DND-41 (cell line): Measurements from ENCODE around the gene SLC25A26.

Source experiments
- EZH2 ChIP-seq: IDR thresholded peaks from 3 replicates; pipeline ENCODE4 v1.6.1; 2012; ENCODE audit warnings: borderline replicate concordance, low read depth, mild to moderate bottlenecking, moderate library complexity, low read length, inconsistent platforms; ENCODE audit not compliant: severe bottlenecking
- TF ChIP-seq, protein P1 (sequence below): IDR thresholded peaks from 2 replicates; pipeline ENCODE4 v1.5.1; 2012; ENCODE audit warnings: borderline replicate concordance, low read length, moderate library complexity, mild to moderate bottlenecking; ENCODE audit not compliant: poor library complexity, severe bottlenecking; ENCODE audit errors: extremely low read depth

DNA sequence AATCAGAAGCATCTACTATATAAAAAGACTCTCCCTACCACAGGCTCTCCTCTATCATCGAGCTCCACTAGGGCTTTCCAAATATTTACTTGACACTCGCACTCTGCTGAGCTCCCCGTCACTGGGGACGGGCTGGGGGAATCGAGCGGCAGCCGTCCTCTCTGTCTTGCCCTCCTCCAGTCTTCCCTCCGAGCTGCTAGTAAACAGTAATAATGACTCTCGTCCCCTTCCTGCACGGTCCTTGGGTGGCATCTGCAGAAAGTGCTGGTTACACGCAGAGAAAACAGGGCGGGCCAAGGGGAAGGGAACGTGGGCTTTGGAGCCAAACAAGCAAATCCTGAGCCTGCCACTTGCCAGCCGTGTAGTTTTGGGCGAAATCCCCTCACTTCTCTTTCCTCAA, 183.4 kb downstream of the SLC25A26 start:
- TF ChIP-seq, protein P1, sequence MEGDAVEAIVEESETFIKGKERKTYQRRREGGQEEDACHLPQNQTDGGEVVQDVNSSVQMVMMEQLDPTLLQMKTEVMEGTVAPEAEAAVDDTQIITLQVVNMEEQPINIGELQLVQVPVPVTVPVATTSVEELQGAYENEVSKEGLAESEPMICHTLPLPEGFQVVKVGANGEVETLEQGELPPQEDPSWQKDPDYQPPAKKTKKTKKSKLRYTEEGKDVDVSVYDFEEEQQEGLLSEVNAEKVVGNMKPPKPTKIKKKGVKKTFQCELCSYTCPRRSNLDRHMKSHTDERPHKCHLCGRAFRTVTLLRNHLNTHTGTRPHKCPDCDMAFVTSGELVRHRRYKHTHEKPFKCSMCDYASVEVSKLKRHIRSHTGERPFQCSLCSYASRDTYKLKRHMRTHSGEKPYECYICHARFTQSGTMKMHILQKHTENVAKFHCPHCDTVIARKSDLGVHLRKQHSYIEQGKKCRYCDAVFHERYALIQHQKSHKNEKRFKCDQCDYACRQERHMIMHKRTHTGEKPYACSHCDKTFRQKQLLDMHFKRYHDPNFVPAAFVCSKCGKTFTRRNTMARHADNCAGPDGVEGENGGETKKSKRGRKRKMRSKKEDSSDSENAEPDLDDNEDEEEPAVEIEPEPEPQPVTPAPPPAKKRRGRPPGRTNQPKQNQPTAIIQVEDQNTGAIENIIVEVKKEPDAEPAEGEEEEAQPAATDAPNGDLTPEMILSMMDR: no peak
- no peak for TF ChIP-seq EZH2
